ENCODE measurements around the gene GJB5.

DNA sequence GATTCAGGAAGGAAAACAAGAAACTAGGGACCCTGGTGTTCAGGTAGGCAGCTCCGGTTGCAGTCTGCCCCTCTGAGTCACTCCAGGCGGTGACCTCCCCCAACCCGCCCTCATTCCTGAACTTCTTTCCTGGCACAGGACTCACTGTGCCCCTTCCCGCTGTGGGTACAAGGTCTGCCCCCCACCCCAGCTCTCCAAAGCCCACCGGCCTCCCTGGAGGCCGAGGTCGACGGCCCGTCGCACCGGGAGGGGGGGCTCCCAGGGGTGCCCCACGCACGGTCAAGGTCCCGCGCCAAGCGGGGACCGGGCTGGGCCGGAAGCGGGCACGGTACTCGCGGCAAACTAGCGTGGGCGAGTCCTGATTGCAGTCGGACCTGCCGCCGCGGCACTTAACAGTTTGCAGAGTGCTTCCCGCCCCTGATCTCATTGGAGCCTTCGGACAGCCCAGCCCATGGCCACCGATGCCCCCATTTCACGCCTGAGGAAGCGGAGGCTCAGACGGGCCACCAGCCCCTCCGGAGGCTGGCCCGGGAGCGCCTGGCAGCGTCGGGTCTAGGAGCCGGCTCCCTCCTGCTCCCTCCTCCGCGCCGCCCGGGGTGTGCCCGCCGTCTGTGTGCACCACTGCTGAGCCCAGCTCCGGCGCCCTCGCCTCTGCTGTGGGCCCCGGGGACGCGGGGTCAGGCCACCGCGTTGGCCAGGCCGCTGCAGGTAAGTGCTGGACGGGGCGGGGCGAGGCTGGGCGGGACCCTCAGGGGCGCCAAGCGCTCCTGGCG lies 26.4 kb downstream of the GJB5 start, which contains the start of gene GJB3:
- TF ChIP-seq, protein P1, sequence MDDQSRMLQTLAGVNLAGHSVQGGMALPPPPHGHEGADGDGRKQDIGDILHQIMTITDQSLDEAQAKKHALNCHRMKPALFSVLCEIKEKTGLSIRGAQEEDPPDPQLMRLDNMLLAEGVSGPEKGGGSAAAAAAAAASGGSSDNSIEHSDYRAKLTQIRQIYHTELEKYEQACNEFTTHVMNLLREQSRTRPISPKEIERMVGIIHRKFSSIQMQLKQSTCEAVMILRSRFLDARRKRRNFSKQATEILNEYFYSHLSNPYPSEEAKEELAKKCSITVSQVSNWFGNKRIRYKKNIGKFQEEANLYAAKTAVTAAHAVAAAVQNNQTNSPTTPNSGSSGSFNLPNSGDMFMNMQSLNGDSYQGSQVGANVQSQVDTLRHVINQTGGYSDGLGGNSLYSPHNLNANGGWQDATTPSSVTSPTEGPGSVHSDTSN (IDR thresholded peaks at IDR 0.05): no peak
- TF ChIP-seq JUND (IDR thresholded peaks at IDR 0.05): no peak
- TF ChIP-seq, protein P2, sequence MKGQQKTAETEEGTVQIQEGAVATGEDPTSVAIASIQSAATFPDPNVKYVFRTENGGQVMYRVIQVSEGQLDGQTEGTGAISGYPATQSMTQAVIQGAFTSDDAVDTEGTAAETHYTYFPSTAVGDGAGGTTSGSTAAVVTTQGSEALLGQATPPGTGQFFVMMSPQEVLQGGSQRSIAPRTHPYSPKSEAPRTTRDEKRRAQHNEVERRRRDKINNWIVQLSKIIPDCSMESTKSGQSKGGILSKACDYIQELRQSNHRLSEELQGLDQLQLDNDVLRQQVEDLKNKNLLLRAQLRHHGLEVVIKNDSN (IDR thresholded peaks at IDR 0.05; ENCODE audit: borderline replicate concordance, low read depth): no peak
- TF ChIP-seq EP300 (IDR thresholded peaks at IDR 0.05; ENCODE audit: borderline replicate concordance in 1 of 2, low read depth in 1 of 2, low read length in 1 of 2): no peak
- TF ChIP-seq, protein P3, sequence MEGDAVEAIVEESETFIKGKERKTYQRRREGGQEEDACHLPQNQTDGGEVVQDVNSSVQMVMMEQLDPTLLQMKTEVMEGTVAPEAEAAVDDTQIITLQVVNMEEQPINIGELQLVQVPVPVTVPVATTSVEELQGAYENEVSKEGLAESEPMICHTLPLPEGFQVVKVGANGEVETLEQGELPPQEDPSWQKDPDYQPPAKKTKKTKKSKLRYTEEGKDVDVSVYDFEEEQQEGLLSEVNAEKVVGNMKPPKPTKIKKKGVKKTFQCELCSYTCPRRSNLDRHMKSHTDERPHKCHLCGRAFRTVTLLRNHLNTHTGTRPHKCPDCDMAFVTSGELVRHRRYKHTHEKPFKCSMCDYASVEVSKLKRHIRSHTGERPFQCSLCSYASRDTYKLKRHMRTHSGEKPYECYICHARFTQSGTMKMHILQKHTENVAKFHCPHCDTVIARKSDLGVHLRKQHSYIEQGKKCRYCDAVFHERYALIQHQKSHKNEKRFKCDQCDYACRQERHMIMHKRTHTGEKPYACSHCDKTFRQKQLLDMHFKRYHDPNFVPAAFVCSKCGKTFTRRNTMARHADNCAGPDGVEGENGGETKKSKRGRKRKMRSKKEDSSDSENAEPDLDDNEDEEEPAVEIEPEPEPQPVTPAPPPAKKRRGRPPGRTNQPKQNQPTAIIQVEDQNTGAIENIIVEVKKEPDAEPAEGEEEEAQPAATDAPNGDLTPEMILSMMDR (IDR thresholded peaks at IDR 0.05): no peak
- TF ChIP-seq POLR2AphosphoS5 (IDR thresholded peaks at IDR 0.05; ENCODE audit: low read depth, low read length): no peak
- TF ChIP-seq RCOR1 (IDR thresholded peaks at IDR 0.05; ENCODE audit: low read length): no peak
- TF ChIP-seq FOXJ3 (CRISPR knock-in tag; IDR thresholded peaks at IDR 0.05): no peak
- no peak for TF ChIP-seq MXI1 (IDR thresholded peaks at IDR 0.05; ENCODE audit: low read depth, low read length)
- no peak for TF ChIP-seq GATA2 (CRISPR knock-in tag; IDR thresholded peaks at IDR 0.05)
- TF ChIP-seq SMC3 (IDR thresholded peaks at IDR 0.05; ENCODE audit: low read depth, low read length): no peak

All from SK-N-SH (cell line).